GOT3 (cell line): ENCODE measurements around the gene GFOD1.
"Not testable (repeated sequence)": the region's sequence is repeated elsewhere in the genome, so short reads cannot be mapped to it uniquely, and the experiment has no call there.

ENCODE experiments used
- DNase-seq: peaks from one replicate; lab custom pipeline; 2025; ENCODE audit warnings: mixed read lengths; lab: John Stamatoyannopoulos, UW

Gene GFOD1

DNA sequence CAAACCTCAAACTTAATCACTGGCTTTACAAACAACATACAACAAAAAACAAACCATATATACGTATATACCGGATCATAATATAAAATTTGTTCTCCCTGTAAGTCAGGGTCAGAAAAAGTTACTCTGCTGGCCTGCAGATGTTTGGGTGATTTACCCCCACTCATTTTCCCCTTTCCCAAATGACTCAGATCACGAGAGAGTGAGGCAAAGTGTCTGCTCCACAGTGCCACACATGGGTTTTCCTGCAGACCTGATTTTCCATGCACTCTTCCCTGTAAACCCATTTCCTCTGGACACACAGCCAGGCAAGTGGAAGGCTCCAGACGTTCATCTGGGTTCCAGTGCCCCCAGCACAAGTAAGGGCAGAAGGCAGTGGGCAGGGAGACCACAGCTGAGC is 23.5 kb downstream of the GFOD1 start:
- no peak for DNase-seq

DNA sequence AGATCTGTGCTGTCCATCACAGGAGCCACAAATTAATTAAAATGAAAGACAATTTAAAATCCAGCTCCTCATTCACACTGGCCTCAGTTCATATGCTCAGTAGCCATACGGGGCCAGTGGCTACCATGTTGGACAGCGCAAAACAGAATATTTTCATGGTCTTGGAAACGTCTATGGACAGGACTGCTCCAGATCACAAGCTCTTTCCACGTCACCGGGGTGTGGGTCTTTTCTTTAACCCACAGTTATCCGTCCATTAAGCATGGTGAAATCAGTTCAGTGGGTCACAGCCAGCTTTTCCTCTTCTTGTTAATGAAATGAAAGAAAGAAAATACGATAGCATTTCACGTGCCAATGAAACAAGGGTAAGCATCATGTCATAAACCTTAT is 24.1 kb downstream of the GFOD1 start:
- no peak for DNase-seq

- DNase-seq = no peak
Measured at GRCh38 chr6:13462458-13463327, 24.7 kb downstream of the GFOD1 start.

DNA sequence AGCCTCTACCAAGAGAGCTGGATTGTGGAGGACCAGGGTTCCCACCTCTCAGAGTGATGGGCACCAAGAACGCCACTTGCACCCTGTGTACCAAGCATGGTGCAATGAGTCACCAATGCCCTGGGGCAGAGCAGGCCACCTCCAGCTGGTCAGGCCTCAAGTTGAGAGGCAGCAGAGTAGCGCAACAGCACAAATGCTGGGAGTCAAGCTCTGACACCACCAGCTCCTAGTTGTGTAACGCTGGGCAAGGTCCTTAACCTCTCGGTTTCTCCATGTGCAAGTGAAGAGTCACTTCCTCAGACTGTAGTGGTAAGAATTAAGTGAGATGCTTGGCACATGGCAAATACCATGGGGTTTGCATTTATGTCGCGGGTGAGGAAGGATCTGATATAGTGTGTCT is 25.6 kb downstream of the GFOD1 start:
- DNase-seq = no peak

DNA sequence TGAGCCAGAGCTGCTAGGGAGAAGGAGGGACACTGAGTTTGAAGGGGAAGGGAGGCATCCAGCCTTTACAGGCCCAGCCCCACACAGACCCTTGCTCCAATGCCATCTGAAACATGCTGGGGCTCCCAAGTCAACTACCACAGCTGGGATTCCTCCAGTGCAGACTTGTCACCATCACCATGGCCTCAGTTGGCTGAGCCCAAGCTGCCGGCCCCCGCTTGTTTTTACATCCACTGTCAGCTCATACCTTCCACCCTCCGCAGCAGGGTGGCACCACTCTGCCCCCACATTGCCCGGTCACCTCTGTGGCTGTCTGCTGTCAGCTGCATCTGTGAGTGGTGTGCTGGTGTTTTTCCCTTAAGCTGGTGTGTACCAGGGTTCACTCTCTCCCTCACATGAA is 26.1 kb downstream of the GFOD1 start:
- DNase-seq = no peak

DNA sequence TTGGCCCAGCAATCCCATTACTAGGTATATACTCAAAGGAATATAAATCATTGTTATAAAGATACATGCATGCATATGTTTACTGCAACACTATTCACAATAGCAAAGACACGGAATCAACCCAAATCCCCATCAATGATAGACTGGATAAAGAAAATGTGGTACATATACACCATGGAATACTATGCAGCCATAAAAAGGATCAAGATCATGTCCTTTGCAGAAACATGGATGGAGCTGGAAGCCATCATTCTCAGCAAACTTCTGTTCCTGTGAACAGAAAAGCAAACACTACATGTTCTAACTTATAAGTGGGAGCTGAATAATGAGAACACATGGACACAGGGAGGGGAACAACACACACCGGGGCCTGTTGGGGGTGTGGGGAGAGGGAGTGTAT is 27.1 kb downstream of the GFOD1 start:
- not testable (repeated sequence) for DNase-seq

DNA sequence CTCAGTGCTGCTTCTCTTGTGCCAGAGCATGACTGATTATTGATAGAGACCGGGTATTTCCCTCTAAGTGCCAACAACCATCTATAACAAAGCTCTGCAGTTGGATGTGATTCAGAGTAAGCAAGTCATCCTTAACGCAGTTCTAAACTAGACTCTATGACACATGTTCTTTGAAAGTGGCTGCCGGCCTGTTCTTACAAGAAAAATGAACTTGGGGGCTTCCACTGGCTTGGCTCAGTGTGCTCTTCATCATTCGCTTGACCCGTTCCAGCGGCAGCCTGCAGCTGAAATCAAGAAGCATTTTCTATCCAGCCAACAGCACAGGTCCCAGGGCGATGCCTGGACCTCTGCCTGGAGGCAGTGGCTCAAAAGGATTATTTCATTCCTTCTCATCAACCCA is 29.8 kb downstream of the GFOD1 start:
- no peak for DNase-seq

GRCh38 chr6:13455552-13455966 is 31.8 kb downstream of the GFOD1 start:
- DNase-seq = no peak

GRCh38 chr6:13454286-13455221 is 32.8 kb downstream of the GFOD1 start:
- DNase-seq = no peak

DNA sequence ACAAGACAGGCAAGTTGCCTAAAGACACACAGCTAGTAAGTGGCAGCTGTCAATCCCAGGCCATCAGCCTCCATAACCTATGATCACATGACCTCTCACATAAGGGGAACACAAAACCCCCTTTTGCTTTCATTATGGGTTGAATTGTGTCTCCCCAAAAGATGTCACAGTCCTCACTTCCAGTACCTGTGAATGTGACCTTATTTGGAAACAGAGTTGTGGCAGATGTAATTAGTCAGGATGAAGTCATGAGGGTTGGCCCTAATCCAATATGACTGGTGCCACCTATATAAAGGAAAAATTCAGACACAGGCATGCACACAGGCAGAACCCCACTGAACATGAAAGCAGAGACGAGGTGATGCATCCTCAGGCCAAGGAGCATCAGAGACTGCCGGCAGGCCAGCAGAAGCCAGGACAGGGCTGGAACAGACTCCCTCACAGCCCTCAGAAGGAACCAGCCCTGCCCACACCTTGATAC is 33.6 kb downstream of the GFOD1 start:
- DNase-seq = no peak

DNA sequence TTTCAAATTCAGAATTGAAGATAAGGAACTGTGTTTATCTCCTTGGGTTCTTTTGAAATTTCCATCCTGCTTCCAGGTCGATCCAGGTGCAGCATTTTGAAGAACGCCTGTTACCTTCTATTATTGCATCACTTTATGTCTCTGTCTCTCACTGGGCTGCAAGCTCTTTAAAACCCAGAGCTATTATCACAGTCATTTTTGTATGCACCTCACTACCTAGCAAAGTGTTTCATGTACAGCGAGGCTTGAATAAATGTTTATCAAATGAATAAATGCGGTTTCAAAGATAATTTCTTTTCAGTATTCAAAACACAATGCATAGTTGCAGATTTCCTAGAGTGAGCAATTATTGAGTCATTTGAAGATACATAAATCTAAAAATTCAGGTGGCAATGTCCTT is 34.2 kb downstream of the GFOD1 start:
- no peak for DNase-seq

DNA sequence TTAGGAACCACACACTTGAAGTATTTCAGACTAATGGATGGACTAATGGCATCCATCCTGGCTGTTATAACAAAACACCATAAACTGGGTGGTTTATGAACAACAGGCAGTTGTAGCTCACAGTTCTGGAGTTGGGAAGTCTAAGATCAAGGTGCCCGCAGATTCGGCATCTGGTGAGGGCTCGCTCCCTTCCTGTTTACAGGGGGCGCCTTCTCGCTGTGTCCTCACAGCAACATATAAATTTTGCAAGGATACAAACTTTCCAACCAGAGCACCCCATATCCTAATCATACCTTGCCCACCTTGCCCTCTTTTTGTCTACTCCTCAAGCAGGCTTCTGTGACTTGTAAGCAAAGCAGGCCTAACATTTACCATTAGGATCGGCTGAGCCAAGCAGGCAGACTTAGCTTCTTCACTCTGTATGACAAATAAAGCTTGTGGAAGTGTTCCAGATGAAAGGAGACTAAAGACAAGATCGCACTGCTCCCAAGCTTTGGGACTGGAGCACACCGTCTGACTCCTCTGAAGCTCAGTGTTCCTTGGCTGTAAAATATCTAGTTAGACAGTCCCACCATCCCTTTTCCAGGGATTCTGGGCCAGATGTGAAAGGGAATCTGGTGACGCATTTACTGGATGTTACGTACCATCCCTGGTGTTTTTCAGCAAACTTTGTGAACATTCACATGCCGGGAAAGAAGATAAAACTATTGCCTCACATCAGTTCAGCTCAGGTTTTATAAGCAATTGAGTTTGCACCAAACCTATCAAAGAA is 34.9 kb downstream of the GFOD1 start:
- no peak for DNase-seq

DNA sequence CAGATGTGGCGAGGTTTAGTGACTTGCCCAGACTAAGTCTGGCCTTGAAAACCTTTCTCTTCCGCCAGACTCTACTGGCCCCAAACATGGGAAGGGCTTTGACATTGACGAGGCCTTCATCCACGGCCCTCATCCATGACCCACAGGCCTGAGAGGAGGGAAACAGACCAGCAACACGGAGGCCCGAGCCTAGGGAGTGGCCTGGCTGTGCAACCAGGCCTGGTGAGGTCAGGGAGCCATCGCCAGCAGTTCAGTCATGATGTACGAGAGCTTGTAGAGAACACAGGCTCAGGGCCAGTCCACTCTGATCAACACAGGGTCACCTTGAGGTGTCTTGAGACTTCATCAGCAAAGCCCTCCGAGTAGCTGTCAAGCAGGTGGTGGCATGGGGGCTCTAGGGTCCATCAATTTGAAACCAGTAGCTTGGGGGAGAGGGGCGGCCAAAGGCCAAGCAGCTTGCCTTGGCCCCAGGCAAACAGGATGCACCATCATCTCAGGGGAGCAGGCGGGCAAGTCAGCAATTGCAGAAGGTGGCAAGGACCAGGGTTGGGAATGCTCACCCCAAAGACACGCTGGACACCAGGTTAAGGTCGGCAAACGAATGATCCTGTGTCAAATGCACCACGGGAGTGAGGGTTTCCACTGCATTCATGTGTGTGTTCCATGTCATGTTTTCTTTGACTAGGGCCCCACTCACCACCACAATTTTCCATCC is 36.1 kb downstream of the GFOD1 start:
- no peak for DNase-seq

DNA sequence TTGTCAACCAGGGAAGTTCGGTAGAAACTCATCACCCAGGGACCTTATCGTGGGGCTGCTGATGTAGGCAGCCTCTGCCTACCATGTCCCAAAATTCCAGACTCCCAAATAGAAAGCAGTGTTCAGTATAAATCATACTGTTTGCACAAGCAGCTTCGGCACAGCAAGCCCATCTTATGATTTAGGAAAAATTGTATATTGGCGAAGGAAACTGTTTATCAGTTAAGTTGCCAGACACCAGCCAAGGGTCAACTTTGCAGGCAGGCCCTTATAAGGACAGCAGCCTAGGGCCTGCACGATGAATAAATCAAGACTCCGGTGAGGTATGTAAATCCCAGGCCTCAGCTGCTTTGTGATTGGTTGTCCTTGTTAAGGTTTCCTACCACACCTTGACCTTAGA is 36.8 kb downstream of the GFOD1 start:
- DNase-seq = no peak

DNA sequence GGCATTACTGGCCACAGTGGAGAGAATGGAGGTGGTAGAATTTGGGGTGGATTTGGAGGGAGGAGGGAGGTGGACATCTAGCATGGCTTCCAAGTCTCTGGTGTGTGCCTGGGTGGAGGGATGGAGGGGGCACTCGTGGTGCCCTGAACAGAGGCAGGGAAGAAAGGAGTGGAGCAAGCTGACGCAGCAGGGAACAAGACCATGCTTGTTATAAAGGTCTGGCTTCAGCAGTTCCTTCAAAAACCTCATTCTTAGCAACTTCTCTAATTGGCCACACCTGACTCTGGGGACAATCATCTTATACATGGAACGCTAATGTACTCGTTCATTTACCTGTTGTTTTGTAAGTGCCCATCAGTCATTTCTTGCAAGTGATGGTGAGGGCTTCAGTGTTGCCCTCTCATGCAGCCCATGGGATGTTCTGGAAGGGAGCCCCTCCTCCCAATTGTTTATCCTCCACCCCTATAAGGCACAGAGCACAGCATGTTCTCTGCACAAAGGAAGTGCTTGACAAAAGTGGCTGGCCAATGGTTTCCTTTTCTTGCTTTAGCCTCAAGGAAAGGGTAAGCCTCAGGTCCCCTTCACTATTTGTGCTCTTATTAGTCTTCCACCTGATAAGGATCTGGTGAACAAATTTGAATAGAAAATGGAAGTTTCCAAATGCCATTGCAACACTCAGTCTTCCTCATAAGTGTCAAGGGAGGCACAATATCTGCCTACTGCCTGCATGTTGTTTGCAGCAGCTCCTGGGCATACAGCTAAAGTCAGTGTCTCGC is 39.3 kb downstream of the GFOD1 start:
- DNase-seq = no peak

GRCh38 chr6:13446381-13446780 is 41.0 kb downstream of the GFOD1 start:
- DNase-seq = no peak

DNA sequence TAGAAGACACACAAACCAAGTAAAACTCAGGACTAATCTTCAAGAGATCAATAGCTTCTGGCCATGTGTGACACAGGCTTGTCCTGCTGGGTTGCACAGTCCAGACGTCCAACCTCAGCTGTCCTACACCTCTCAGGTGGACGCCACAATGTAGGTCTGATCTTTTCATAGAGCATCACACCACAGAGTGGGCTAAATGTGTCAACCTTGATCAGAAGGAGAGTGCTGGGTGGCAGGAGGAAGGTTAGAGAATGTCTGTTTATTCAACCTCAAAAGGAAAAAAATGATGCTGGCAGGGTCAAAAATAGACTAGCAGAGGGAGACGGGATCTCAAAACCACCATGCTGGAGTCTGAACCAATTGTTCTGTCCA is 41.7 kb downstream of the GFOD1 start:
- no peak for DNase-seq

- DNase-seq = no peak
Measured at GRCh38 chr6:13445005-13445743, 42.2 kb downstream of the GFOD1 start.

- DNase-seq = no peak
Measured at GRCh38 chr6:13444604-13445003, 42.8 kb downstream of the GFOD1 start.

- not testable (repeated sequence) for DNase-seq
Measured at GRCh38 chr6:13443978-13444377, 43.4 kb downstream of the GFOD1 start.
